IPS-NIHi7 (cell line): Measurements from ENCODE around the gene LHPP.

Source experiments
- DNase-seq: peaks from one replicate; pipeline ENCODE4 v3.0.0; 2012; ENCODE audit warnings: mixed read lengths; ENCODE audit errors: extremely low spot score

LHPP gene

GRCh38 chr10:124447751-124448466, 13.7 kb upstream of the LHPP start:
- no peak for DNase-seq

- peak; percentile 64 for DNase-seq
Observed at GRCh38 chr10:124448696-124449169, 12.9 kb upstream of the LHPP start.

DNA sequence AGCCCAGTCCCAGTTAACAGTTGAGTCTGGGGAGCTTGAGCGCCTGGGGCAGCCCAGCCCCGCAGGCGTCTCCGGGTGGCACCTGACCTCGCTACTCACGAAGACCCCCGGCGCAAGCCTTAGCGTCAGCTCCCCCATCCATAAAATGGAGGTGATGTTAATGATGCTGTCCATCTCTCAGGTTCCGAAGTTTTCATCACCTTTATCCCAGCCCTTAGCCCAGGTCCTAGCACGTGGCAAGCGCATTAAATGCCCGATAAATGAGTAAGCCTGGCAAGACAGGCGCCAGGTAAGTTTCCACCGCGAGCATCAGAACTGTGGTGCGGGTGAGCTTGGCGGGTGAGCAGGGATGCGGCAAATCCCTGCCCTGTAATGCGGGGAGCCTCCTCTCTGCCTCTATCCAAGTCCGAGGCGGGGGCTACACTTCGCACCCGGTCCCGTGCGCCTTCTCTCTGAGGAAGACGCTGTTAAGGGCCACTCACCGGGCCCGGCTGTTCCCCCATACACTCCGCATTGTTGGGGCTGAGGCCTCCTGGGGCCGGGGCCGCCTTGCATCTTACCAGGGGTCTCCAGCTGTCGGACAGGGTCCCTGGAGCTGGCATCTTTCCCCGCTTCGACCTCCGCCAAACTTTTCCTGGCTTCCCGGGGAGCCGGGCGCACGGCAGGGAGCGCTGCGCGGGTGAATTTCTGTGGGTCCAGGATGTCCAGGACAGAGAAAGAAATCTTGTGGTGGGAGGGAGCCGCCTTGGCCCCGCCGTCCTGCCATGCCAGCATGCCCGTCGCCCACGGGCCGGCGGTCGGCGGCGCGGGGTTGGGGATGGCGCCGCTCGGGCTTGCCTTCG, 12.2 kb upstream of the LHPP start:
- no peak for DNase-seq

DNA sequence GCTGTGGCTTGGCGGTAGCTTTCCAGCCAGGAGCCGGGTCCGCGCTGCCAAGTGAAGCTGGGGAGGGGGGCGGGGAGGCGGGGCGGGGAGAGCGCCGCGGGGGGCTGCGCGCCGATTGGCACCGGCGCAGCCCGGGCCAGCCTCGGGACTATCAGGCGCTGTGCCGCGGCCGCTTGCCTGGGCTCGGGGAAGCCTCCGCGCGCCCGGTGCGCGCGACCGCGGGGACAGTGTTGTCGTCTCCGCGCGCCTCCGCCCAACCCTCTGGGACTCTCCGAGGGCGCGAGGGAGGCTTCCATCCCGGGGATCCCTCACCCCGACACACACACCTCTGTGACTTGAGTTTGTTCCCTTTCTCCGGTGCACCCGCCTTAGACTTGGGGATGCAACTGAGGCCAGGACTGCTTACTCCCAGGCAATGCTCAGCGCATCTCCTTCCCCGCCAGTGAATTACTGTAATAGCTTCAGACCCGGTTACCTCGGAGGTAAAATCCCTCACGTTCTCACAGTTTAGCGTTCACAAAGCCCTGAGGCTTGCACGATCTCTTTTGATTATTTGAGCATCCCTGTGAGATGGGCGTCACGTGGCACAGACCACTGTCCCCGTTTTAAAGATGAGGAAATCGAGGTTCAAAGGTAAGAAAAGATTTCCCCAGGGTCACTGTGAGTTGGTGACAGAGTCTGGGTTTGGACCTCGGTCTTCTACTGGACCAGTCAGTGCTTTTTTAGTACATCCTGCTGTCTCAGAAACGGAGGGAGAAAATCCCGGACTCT, 11.4 kb upstream of the LHPP start, which contains the start of gene NKX1-2:
TSS of gene NKX1-2 (minus strand) at position 24 of the 771 bp plus-strand sequence. CDS start 92 bp downstream, outside the sequence.
- DNase-seq: peak; percentile 84

DNA sequence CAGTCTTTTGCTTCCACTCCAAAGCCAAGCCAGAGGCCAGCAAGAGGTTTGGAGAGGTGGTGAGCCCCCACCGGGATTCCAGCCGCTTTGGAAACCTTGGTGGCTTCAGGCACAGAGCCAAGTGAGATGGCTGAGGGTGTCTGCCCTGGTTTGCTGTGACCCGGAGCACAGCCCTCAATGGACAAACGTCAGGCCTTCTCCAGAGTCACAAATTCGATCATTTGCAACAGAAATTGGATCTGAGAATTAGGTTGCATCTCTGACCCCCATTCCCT, 10.9 kb upstream of the LHPP start:
- no peak for DNase-seq

DNA sequence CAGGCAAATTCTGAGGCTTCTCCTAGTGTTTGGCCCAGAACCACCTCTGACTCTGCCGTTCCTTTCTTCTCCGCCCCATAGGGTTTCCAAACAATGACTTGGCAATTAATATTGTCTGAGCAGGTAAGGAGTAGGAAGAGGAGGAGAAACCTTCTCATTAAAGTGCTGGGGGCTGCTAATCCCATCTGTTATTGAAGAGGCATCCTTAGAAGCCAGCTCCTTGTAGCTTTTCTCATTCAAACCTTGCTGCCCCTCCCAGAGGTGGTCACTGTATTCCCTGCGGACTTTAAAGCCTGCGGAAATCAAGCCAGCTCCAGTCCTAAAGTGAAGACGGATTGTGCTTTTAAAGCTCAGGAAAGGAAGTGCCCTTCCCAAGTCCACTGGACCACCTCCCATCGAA, 10.3 kb upstream of the LHPP start:
- DNase-seq: no peak

DNA sequence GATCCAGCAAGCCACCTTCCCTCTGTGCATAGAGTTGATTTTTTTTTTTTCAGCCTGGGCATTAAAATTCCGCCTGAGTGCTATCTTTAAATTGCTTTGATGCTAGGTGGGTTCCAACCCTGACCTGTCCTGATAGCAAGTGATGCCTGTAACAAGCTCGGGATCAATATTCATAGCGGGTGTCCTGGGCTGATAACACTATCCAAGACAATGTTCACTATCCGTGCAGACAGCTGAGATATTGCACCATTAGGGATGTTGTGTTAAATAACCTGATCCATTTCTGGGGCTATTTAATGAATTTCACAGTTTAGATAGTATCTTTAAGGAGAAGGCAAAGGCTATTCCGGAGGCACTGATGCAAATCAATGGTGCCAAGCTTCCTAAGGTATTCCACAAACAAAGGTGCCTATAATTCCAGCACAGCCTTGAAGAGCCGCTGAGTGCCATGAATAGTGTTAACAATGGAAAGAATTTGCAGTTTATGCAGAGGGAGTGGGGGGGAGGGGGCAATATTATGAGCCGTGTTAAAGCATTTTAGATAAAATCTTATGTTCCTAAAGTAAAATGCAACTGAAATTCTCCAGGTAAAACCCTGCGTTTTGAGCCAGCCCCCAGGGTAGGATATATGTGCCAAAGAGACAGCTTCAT, 7.5 kb upstream of the LHPP start:
- DNase-seq: no peak

DNA sequence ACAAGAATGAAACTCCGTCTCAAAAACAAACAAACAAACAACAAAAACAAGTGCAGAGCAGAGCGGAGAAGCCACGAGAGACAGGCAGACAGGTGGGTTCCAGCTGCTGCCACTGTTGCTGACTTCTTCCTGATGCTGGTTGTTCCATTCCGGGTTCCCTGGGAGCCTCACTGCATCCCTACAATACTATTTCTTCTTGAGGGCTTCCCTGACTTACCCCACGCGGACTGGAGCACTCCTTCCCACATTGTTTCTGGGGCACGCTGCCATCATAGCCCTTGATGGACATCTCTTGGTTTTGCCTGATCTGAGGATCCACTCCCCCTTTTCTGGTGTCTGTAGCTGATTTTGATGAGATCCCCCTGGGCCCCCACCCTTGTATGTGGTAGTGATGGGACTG, 6.2 kb upstream of the LHPP start:
- no peak for DNase-seq

GRCh38 chr10:124458473-124458872, 3.1 kb upstream of the LHPP start:
- no peak for DNase-seq

- DNase-seq: no peak
Observed at GRCh38 chr10:124458889-124459288, 2.7 kb upstream of the LHPP start.

- DNase-seq: no peak
Observed at GRCh38 chr10:124459395-124459794, 2.2 kb upstream of the LHPP start.

GRCh38 chr10:124460144-124460543, 1.5 kb upstream of the LHPP start:
- no peak for DNase-seq

DNA sequence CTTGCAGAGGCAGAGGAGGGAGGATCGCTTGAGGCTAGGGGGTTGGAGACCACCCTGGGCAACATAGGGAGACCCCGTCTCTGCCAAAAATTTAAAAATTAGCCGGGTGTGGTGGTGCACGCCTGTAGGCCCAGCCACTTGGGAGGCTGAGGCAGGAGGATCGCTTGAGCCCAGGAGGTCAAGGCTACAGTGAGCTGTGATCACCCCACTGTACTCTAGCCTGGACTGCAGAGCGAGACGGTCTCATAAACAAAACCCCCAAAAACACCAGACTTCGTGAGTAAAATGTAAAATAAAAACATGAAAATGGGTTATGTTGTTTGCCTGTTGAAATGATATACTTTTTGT, 699 bp downstream of the LHPP start:
- DNase-seq: no peak

- no peak for DNase-seq
Observed at GRCh38 chr10:124464028-124464965, 2.7 kb downstream of the LHPP start.

GRCh38 chr10:124465003-124465776, 3.6 kb downstream of the LHPP start:
- no peak for DNase-seq

- no peak for DNase-seq
Observed at GRCh38 chr10:124465777-124466488, 4.3 kb downstream of the LHPP start.

- no peak for DNase-seq
Observed at GRCh38 chr10:124467165-124467564, 5.5 kb downstream of the LHPP start.

DNA sequence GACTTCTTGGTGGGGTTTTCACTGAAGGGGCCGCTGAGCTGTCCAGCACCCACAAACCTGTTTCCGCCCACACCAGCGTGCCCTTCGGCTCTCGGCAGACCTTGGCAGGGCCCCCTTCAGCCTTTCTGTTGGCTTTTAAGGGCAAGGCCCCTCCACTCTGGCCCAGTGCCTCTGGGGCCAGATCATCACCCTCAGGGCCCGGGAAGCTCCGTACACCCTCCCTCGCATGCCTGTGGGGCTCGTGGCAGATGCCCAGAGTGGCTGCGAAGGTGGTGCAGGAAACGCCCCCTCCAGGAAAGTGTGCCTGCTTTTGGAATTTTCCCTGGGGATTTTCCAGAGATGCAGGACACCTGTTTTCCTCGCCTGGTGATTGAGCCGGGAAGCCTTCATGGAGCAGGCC, 7.0 kb downstream of the LHPP start:
- DNase-seq: no peak

- DNase-seq: peak; percentile 65
Observed at GRCh38 chr10:124469956-124470484, 8.4 kb downstream of the LHPP start.
